ENCODE measurements around the gene SNW1.
"Not testable (repeated sequence)": the region's sequence is repeated elsewhere in the genome, so short reads cannot be mapped to it uniquely, and the experiment has no call there.

SNW1 gene

GRCh38 chr14:77747425-77747824 is 13.5 kb downstream of the SNW1 start:
- DNase-seq = not testable (repeated sequence)

DNA sequence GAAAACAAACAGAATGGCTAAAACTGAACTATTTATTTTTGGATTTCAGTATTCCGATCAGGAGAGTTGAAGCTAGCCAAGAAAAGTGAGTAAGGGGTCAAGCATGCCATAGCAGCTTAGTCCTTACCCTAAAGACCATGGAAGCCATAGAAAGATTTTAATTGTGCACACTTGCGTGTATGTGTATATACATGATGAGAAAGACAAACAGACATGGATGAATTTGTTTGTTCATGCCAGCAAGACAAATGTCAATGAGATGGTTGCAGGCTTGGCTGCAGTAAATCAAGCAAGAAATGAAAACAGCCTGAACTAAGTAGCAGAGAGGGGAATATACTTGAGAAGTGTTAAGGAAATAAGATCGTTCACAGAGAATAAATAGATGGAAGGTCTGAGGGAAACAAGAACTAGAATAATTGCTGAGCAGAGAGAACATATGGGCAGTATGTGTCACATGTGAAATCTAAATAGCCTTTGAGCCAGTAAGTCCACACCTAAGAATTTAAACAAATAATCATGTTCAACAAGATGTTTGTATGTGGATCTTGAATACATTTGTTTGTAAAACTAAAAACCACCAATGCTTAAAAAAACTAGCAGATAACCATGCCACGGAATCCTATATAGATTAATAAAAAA is 14.8 kb downstream of the SNW1 start:
- DNase-seq = no peak

DNA sequence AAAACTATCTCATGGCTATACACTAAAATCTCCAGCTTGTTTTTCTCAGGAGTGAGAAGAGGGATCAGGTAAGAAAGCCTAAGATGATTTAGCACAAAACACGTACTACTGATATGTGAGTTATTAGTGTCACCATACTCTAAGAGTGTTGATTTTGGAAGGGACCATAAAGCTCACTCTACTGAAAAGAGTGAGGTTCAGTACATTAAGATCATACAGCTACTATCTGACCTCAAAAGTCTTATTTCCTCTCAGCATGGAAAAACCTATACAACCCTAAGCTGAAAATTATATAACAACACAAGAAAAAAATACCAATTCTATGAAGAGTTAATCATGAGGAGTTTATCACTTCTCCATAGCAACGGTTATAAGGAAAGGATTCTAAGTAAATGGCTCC is 19.5 kb downstream of the SNW1 start:
- DNase-seq = no peak

- no peak for DNase-seq
These were observed 22.3 kb downstream of the SNW1 start for GRCh38 chr14:77738559-77739250.

GRCh38 chr14:77730976-77731497 is 29.9 kb downstream of the SNW1 start:
- DNase-seq = no peak

DNA sequence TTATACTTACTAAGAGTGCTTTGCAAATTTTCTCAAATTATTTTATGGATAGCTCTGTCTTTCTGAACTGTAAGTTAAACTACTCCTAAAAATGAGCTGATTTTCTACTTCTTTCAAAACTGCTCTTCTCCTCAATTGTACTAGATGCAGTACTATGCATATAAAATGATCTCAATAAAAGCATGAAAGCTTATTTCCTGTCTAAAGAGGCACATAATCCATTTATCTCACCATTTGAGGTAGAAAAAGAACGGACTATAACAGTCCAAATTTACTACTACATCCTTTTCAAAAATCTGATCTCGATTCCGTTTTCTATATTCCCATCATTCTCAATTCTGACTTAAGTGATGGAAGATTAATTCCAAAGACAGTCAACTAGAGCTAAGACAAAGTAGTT is 38.7 kb downstream of the SNW1 start:
- DNase-seq = no peak

GRCh38 chr14:77721437-77721836 is 39.5 kb downstream of the SNW1 start:
- no peak for DNase-seq

DNA sequence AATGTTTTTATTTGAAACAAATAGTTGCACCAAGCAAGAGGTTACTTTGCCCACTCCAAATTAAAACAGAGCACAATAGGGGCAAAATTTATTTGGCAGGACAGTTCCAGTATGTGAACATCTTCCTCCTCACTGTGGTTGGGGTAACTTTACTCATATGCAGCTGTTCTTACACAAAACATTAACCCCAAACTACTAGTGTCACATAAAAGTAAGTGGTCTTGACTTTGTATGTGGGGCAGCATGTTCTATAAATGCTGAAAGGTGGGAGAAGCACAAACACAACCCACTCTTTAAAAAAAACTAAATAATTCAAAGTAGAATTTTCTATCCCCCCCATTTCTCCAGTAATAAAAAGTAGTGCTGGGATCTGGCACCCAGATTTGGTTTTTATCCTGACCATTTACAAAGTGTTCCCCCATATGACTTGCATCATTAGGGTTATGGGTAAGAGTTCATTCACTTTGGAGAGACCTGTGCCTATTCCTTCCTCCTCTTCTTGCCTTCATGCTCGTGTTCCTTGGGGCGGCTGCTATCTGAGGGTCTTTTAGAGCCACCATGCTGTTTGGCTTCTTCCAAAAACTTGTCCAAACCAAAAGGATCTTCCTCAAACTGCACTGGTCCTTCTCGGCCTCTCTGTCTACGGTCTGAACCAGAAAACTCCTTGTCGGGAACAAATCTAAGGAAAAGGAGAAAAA is 43.2 kb downstream of the SNW1 start:
- DNase-seq = no peak

DNA sequence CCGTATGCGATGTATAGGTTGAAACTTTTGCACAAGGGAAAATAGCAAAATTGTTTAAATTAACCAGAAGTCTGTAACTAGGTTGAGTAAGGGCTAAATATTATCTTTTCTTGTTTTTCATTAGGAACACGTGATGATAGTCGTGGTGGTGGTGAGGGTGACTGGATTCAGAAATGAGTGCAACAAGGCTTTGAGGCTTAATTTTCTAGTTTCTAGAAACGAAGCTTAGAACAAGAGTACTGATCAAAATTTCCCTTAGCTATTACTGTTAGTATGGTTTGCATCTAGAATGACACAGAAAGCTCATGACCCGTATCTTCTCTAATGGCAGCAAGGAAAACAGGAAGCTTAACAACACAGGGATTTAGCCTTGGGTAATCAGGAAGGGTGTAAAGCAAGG is 46.0 kb downstream of the SNW1 start:
- no peak for DNase-seq

DNA sequence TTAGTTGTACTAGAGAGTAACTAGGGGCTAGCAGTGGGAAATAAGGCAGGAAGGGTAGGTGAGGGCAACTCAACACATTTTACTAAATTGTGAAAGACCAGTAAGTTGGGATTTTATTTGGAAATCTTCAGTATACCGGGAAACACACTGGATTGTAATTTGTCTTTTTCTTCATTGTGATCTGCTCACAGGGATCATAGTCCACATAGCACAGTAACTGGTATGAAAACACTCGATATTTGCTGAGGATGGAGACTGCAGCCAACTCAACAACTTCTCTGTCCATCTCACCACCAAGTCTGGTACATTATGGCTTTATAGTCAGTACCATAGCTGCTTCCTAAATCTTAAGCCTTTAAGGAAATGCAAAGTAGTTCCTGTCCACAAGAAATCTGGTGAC is 50.6 kb downstream of the SNW1 start:
- DNase-seq = no peak

DNA sequence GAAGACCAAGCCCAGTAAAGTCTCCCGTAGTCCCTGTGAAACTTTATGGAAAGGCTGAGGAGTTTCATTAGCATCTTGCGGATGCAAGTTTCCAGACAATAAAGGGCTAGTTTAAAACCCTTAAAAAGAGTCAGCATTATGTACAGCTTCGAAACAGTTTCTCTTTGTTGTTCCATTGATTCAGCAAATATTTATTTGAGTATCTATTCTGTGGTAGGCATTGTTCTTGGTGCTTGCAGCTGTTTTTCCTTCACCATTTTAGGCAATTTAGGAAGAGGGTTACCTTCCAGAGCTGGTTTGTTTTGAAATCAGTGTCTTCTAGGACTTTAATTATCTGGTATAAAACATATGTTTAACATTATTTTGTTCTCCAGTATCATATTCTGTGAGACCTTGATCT is 51.5 kb downstream of the SNW1 start:
- DNase-seq = no peak

DNA sequence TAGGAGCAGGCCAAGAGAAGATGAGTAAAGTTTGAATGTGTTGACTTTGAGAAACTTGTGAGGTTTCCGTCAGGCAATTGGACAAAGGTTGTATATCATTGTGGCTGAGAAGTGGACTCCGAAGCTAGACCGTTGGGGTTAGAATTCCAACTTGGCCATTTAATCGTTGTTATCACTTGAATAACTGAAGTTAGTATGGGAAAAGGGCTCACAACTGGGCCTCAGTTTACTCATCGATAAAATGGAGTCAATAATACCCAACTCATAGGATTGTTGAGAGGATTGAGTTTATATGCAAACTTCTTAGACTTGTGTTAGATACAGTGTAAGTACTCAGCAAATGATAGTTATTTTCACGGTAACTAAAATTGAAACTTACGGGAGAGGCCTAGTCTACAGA is 52.2 kb downstream of the SNW1 start:
- DNase-seq = no peak

DNA sequence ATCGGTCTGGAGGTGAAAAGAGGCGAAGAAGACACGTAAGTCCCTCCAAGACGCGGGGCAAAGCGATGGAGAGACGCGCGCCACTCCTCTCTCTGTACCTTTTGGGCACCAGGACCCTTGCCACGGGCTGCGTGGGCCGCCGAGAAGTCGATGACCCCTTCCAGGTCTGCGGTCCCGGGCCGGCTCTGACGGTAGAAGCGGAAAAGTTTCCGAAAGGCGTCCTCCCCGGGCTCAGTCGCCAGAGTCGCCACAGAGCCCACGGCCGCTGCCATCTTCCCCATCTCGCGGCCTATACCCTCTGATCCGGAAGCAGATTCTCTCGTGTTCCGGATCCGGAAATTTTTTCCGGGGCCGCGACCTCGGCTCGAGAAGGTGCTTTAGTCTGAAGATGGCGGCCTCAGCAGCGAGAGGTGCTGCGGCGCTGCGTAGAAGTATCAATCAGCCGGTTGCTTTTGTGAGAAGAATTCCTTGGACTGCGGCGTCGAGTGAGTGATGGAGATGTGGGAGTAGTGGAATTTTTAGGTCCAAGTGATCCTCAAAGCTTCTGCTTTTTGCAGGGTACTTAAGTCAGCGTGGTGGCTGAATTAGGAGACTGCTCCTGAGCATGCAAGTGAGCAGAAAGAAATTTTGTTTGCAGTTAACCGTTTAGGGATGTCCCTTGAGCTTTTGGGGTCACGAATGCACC is 53.1 kb downstream of the SNW1 start, which contains the start of the genes ALKBH1 and SLIRP:
ALKBH1 (minus strand) TSS at position 300 of the 685 bp plus-strand sequence; CDS start at position 281, 19 bp downstream.
SLIRP (plus strand) TSS at position 380 of the 685 bp plus-strand sequence; CDS start at position 389, 9 bp downstream.
- DNase-seq = peak; percentile 81

DNA sequence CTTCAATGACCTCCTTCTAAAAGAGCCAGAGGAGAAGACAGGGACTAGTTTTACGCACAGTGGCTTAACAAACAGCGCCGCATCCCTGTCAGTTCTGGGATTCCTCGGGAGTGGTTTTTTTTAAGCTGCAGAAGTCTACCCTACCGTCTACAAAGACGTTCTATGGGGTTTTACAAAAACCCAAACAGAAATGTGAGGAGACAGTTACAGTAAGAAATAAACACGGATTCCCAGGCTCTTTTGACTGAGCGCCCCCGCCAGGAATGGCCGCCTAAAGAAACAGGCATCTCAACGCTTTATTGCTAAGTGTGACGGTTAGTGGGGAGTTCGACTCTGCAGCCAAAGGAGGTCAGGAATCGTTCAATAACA is 53.6 kb downstream of the SNW1 start:
- DNase-seq = no peak

GRCh38 chr14:77691259-77691658 is 69.7 kb downstream of the SNW1 start:
- DNase-seq = no peak

- no peak for DNase-seq
These were observed 78.8 kb downstream of the SNW1 start for GRCh38 chr14:77682158-77682553.

- DNase-seq = no peak
These were observed 79.5 kb downstream of the SNW1 start for GRCh38 chr14:77681196-77682157.

GRCh38 chr14:77674931-77675330 is 86.0 kb downstream of the SNW1 start:
- no peak for DNase-seq

GRCh38 chr14:77673193-77673592 is 87.8 kb downstream of the SNW1 start:
- no peak for DNase-seq
